GM12892 (cell line): ENCODE measurements around the gene FXYD7.
"Not testable (repeated sequence)": the region's sequence is repeated elsewhere in the genome, so short reads cannot be mapped to it uniquely, and the experiment has no call there.

Source experiments
- POLR2A ChIP-seq: IDR thresholded peaks from 2 replicates; pipeline ENCODE4 v1.6.1; 2011; ENCODE audit warnings: low read depth, low read length, control low read depth
- POLR2AphosphoS5 ChIP-seq: IDR thresholded peaks from 2 replicates; pipeline ENCODE4 v1.6.1; 2011; ENCODE audit warnings: low read depth, low read length, control low read depth
- TAF1 ChIP-seq: IDR thresholded peaks from 2 replicates; pipeline ENCODE4 v1.6.1; 2011; ENCODE audit warnings: low read depth, mild to moderate bottlenecking, control low read depth, low read length, borderline replicate concordance

DNA sequence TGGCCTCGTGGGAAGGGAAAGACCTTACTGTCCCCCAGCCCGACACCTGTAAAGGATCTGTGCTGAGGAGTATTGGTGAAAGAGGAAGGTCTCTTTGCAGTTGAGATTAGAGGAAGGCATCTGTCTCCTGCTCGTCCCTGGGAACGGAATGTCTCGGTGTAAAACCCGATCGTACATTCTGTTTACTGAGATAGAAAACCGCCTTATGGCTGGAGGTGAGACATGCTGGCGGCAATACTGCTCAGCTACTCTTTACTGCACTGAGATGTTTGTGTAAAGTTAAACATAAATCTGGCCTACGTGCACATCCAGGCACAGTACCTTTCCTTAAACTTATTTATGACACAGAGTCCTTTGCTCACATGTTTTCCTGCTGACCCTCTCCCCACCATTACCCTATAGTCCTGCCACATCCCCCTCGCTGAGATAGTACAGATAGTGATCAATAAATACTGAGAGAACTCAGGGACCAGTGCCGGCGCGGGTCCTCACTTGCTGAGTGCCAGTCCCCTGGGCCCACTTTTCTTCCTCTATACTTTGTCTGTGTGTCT, 13.3 kb upstream of the FXYD7 start:
- not testable (repeated sequence) for TF ChIP-seq POLR2A, POLR2AphosphoS5, TAF1
